B cell (primary cell): ENCODE measurements around the gene NCAM1.

Experiments used
- CTCF ChIP-seq: fragments of 200-600 bp; IDR thresholded peaks from one replicate; pipeline ENCODE4 v1.8.0; 2022; ENCODE audit warnings: antibody characterized with exemption, mild to moderate bottlenecking
- EZH2 ChIP-seq: IDR thresholded peaks from 2 replicates; pipeline ENCODE4 v1.6.1; 2012; ENCODE audit warnings: borderline replicate concordance, low read depth, mild to moderate bottlenecking, moderate library complexity, low read length; ENCODE audit not compliant: insufficient read depth, poor library complexity, severe bottlenecking

GRCh38 chr11:112965656-112966055 is 4.4 kb downstream of the NCAM1 start:
- TF ChIP-seq CTCF (no peak), EZH2 (no peak)
